Fibroblast of the aortic adventitia (primary cell): Measurements from ENCODE around the gene SYNM. TPM values are rescaled to one million over a fixed set of nuclear protein-coding genes. Genes with fewer than 3 reads are reported as not detected.
A peak's percentile ranks its signal among the peaks of the same experiment; 100 is the strongest.

Experiments
- DNase-seq: peaks from one replicate; pipeline ENCODE4 v3.0.0-alpha.2; 2010; ENCODE audit warnings: low read depth
- H3K4me3 ChIP-seq: 2 replicates; pipeline ENCODE4 v1.5.1; 2011; ENCODE audit warnings: low read depth, mild to moderate bottlenecking, control low read depth, low read length, moderate library complexity
- CTCF ChIP-seq: IDR thresholded peaks from 2 replicates; pipeline ENCODE4 v1.5.1; 2011; ENCODE audit warnings: mild to moderate bottlenecking, low read length, control low read depth, inconsistent platforms; ENCODE audit not compliant: insufficient read depth
- total RNA-seq: library from RNA; depleted of rRNA; stranded (reverse); fragments of >200 nt; gene quantifications from 2 replicates; pipeline ENCODE4 v1.2.3, GENCODE V29; 2012; ENCODE audit warnings: low replicate concordance

Gene SYNM
- total RNA-seq, 1 donor, result 6.2 TPM

- no peak for DNase-seq
- no peak for TF ChIP-seq CTCF
- no peak overlapping the region for H3K4me3 ChIP-seq
Observed at GRCh38 chr15:99174567-99175395, 69.9 kb downstream of the SYNM start.

GRCh38 chr15:99176757-99177156 lies 71.9 kb downstream of the SYNM start:
- no peak for DNase-seq
- no peak for TF ChIP-seq CTCF

GRCh38 chr15:99177679-99178078 lies 72.8 kb downstream of the SYNM start:
- DNase-seq, result no peak
- no peak for TF ChIP-seq CTCF
- no peak overlapping the region for H3K4me3 ChIP-seq

More at GRCh38 chr15:99176757-99177156, 71.9 kb downstream of the SYNM start:
- H3K4me3 ChIP-seq, result no peak overlapping the region

- DNase-seq, result peak; percentile 69
- TF ChIP-seq CTCF, result no peak
- no peak overlapping the region for H3K4me3 ChIP-seq
Observed at GRCh38 chr15:99180086-99180963, 75.4 kb downstream of the SYNM start.

DNA sequence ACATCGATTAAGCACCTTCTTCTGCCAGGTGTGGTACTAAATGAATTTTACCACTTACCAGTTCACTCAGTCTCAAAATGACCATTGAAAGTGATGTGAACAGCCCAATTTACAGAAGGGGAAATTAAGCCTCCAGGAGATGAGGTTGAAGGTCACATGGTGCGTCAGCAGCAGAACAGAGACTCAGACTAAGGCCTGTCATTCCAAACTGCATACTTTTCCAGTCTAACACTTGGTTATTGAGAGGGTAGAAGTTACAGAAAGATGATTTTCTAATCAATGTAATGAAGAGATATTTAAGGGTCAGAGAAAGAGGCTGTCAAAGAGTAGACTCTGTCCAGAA lies 76.1 kb downstream of the SYNM start:
- TF ChIP-seq CTCF, result no peak
- no peak overlapping the region for H3K4me3 ChIP-seq
- DNase-seq, result no peak

GRCh38 chr15:99181545-99181971 lies 76.7 kb downstream of the SYNM start:
- peak; percentile 50 for DNase-seq
- no peak overlapping the region for H3K4me3 ChIP-seq
- no peak for TF ChIP-seq CTCF
